ENCODE measurements around the gene SLFNL1.

DNA sequence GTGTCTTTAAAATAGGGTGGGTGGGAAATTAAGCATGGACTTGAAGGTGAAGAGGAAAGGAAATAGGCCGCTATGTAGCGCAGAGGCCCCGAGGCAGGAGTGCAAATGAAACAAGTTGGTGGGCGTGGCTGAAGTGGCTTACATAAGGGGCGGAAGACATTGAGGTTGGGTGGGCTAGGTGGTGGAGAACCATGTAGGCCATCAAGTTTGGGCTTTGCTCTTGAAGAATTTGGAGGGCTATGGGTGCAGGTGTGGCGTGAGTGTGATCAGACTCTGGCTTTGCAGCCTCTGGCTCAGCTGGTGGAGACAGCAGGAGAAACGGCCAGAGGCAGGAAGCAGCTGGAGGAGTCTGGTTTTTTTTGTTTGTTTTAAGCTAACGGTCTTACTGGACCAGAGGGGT lies 6.7 kb downstream of the SLFNL1 start:
- TF ChIP-seq ZNF274 (IDR thresholded peaks at IDR 0.05; ENCODE audit: low read depth, low read length) (no peak), SUZ12 (IDR thresholded peaks at IDR 0.05; ENCODE audit: extremely low read depth, insufficient read depth, insufficient read length) (no peak), YY1 (IDR thresholded peaks at IDR 0.05; ENCODE audit: insufficient read depth, insufficient read length) (no peak)

All from NT2/D1 (cell line).